Vagina (tissue), 2 donors: ENCODE data around the gene PIP5K1B.

ENCODE experiments used
- POLR2A ChIP-seq, 2 donors: fragments of 450-650 bp; IDR thresholded peaks; one replicate each; pipeline ENCODE4 v1.6.1; 2017; ENCODE audit warnings: antibody characterized with exemption in 2 of 2, mild to moderate bottlenecking in 2 of 2, moderate library complexity in 2 of 2
- POLR2AphosphoS5 ChIP-seq, 2 donors: sonication (generic); formaldehyde crosslinking; IDR thresholded peaks; one replicate each; pipeline ENCODE4 v1.9.0; 2017; ENCODE audit warnings: antibody characterized with exemption in 2 of 2, mild to moderate bottlenecking in 2 of 2, low read depth in 1 of 2; ENCODE audit not compliant: insufficient read depth in 1 of 2
- TF ChIP-seq, protein P1 (sequence below), 3 experiments: fragments of 450-650 bp in 2 of 3; fragments of 200-600 bp in 1 of 3; sonication (generic) in 1 of 3; IDR thresholded peaks; one replicate each; pipeline ENCODE4 v1.5.1; 2017 to 2019; ENCODE audit warnings: antibody characterized with exemption in 3 of 3, mild to moderate bottlenecking in 2 of 3, moderate library complexity in 2 of 3

DNA sequence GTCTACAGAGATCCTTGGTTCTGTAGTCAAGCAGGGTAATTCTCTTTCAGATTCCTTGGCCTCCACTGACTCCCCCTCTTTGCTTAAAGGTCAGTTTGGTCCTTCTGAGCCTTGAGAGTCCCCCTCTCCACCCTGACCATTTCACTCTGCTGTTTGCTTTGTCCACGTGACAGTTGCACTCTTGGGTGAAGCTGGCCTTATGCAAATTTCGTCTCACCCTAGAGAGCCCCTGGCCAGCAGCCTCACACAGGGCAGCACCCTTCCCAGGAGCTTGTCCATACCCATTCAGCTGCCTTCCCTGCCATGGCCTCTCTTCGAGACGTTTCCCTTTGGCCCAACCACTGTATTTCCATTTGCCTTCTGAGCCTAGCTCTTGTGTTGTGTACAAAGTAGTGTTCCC is 245.1 kb downstream of the PIP5K1B start:
- TF ChIP-seq, protein P1, sequence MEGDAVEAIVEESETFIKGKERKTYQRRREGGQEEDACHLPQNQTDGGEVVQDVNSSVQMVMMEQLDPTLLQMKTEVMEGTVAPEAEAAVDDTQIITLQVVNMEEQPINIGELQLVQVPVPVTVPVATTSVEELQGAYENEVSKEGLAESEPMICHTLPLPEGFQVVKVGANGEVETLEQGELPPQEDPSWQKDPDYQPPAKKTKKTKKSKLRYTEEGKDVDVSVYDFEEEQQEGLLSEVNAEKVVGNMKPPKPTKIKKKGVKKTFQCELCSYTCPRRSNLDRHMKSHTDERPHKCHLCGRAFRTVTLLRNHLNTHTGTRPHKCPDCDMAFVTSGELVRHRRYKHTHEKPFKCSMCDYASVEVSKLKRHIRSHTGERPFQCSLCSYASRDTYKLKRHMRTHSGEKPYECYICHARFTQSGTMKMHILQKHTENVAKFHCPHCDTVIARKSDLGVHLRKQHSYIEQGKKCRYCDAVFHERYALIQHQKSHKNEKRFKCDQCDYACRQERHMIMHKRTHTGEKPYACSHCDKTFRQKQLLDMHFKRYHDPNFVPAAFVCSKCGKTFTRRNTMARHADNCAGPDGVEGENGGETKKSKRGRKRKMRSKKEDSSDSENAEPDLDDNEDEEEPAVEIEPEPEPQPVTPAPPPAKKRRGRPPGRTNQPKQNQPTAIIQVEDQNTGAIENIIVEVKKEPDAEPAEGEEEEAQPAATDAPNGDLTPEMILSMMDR (IDR thresholded peaks at IDR 0.05), result no peak
- TF ChIP-seq POLR2A (IDR thresholded peaks at IDR 0.05) (no peak), POLR2AphosphoS5 (IDR thresholded peaks at IDR 0.05; ENCODE audit: insufficient read depth in 1 of 2, low read depth in 1 of 2) (no peak)
